Ovary (tissue), 3 donors: ENCODE data around the gene CD4.

Experiments
- CTCF ChIP-seq, 3 donors: fragments of 450-650 bp in 2 of 3; fragments of 200-600 bp in 1 of 3; IDR thresholded peaks; one replicate each; pipeline versions ENCODE4 v1.5.1 to v1.8.0; 2016 to 2022; ENCODE audit warnings: antibody characterized with exemption in 3 of 3, mild to moderate bottlenecking in 1 of 3
- EP300 ChIP-seq: sonication (generic); formaldehyde crosslinking; IDR thresholded peaks from one replicate; pipeline ENCODE4 v1.6.1; 2017; ENCODE audit warnings: antibody characterized with exemption
- POLR2A ChIP-seq: fragments of 450-650 bp; IDR thresholded peaks from one replicate; pipeline ENCODE4 v1.6.1; 2017; ENCODE audit warnings: antibody characterized with exemption, mild to moderate bottlenecking, moderate library complexity
- donor health status: DM: no; HTN: no; CAD: no.

- TF ChIP-seq POLR2A: no peak
- TF ChIP-seq CTCF (IDR thresholded peaks at IDR 0.05): no peak
- TF ChIP-seq EP300: no peak
Observed at GRCh38 chr12:6768437-6768914, 20.9 kb upstream of the CD4 start.
